Measurements from ENCODE around the gene TYRP1.

TYRP1 gene

GRCh38 chr9:12698266-12698665 lies 5.1 kb downstream of the TYRP1 start:
- FAIRE-seq, result no peak
- TF ChIP-seq TAF1 (IDR thresholded peaks at IDR 0.05; ENCODE audit: borderline replicate concordance, low read depth, low read length), result no peak
- no peak for TF ChIP-seq POLR2A (IDR thresholded peaks at IDR 0.05; ENCODE audit: low read depth, low read length)
- DNase-seq (ENCODE audit: insufficient read length), result no peak

GRCh38 chr9:12698986-12699385 lies 5.8 kb downstream of the TYRP1 start:
- DNase-seq (ENCODE audit: insufficient read length) (no peak), FAIRE-seq (no peak)
- no peak for TF ChIP-seq TAF1 (IDR thresholded peaks at IDR 0.05; ENCODE audit: borderline replicate concordance, low read depth, low read length)
- no peak for TF ChIP-seq POLR2A (IDR thresholded peaks at IDR 0.05; ENCODE audit: low read depth, low read length)
- no peak for TF ChIP-seq POLR2AphosphoS5 (IDR thresholded peaks at IDR 0.05; ENCODE audit: low read depth, low read length)

- no peak for TF ChIP-seq POLR2A (IDR thresholded peaks at IDR 0.05; ENCODE audit: low read depth, low read length)
- FAIRE-seq (no peak), DNase-seq (ENCODE audit: insufficient read length) (no peak)
These were observed 6.3 kb downstream of the TYRP1 start for GRCh38 chr9:12699529-12699928.

GRCh38 chr9:12701126-12701525 lies 7.9 kb downstream of the TYRP1 start:
- FAIRE-seq, result no peak

GRCh38 chr9:12702160-12702758 lies 9.1 kb downstream of the TYRP1 start:
- TF ChIP-seq TAF1 (IDR thresholded peaks at IDR 0.05; ENCODE audit: borderline replicate concordance, low read depth, low read length) (no peak), POLR2AphosphoS5 (IDR thresholded peaks at IDR 0.05; ENCODE audit: low read depth, low read length) (no peak), POLR2A (IDR thresholded peaks at IDR 0.05; ENCODE audit: low read depth, low read length) (no peak)
- no peak for DNase-seq (ENCODE audit: insufficient read length)
- FAIRE-seq, result no peak

More at GRCh38 chr9:12701126-12701525, 7.9 kb downstream of the TYRP1 start:
- DNase-seq (ENCODE audit: insufficient read length), result no peak
- TF ChIP-seq TAF1 (IDR thresholded peaks at IDR 0.05; ENCODE audit: borderline replicate concordance, low read depth, low read length) (no peak), POLR2AphosphoS5 (IDR thresholded peaks at IDR 0.05; ENCODE audit: low read depth, low read length) (no peak), POLR2A (IDR thresholded peaks at IDR 0.05; ENCODE audit: low read depth, low read length) (no peak)

- no peak for TF ChIP-seq POLR2A (IDR thresholded peaks at IDR 0.05; ENCODE audit: low read depth, low read length)
- no peak for TF ChIP-seq TAF1 (IDR thresholded peaks at IDR 0.05; ENCODE audit: borderline replicate concordance, low read depth, low read length)
- no peak for TF ChIP-seq POLR2AphosphoS5 (IDR thresholded peaks at IDR 0.05; ENCODE audit: low read depth, low read length)
These were observed 10.8 kb downstream of the TYRP1 start for GRCh38 chr9:12703996-12704395.

GRCh38 chr9:12705738-12706391 lies 12.7 kb downstream of the TYRP1 start:
- FAIRE-seq, result no peak
- TF ChIP-seq TAF1 (IDR thresholded peaks at IDR 0.05; ENCODE audit: borderline replicate concordance, low read depth, low read length), result no peak
- TF ChIP-seq POLR2AphosphoS5 (IDR thresholded peaks at IDR 0.05; ENCODE audit: low read depth, low read length), result no peak
- no peak for TF ChIP-seq POLR2A (IDR thresholded peaks at IDR 0.05; ENCODE audit: low read depth, low read length)
- DNase-seq (ENCODE audit: insufficient read length), result no peak

More at GRCh38 chr9:12703996-12704395, 10.8 kb downstream of the TYRP1 start:
- DNase-seq (ENCODE audit: insufficient read length) (no peak), FAIRE-seq (no peak)

GRCh38 chr9:12708562-12709298 lies 15.5 kb downstream of the TYRP1 start:
- FAIRE-seq (no peak), DNase-seq (ENCODE audit: insufficient read length) (no peak)
- TF ChIP-seq TAF1 (IDR thresholded peaks at IDR 0.05; ENCODE audit: borderline replicate concordance, low read depth, low read length) (no peak), POLR2AphosphoS5 (IDR thresholded peaks at IDR 0.05; ENCODE audit: low read depth, low read length) (no peak), POLR2A (IDR thresholded peaks at IDR 0.05; ENCODE audit: low read depth, low read length) (no peak)

- TF ChIP-seq TAF1 (IDR thresholded peaks at IDR 0.05; ENCODE audit: borderline replicate concordance, low read depth, low read length) (no peak), POLR2A (IDR thresholded peaks at IDR 0.05; ENCODE audit: low read depth, low read length) (no peak), POLR2AphosphoS5 (IDR thresholded peaks at IDR 0.05; ENCODE audit: low read depth, low read length) (no peak)
- no peak for DNase-seq (ENCODE audit: insufficient read length)
- FAIRE-seq, result no peak
These were observed 19.3 kb downstream of the TYRP1 start for GRCh38 chr9:12712532-12712931.

GRCh38 chr9:12715268-12715667 lies 22.1 kb downstream of the TYRP1 start:
- DNase-seq (ENCODE audit: insufficient read length), result no peak
- TF ChIP-seq POLR2AphosphoS5 (IDR thresholded peaks at IDR 0.05; ENCODE audit: low read depth, low read length), result no peak
- TF ChIP-seq POLR2A (IDR thresholded peaks at IDR 0.05; ENCODE audit: low read depth, low read length), result no peak
- no peak for TF ChIP-seq TAF1 (IDR thresholded peaks at IDR 0.05; ENCODE audit: borderline replicate concordance, low read depth, low read length)
- FAIRE-seq, result no peak

GRCh38 chr9:12716823-12717600 lies 23.8 kb downstream of the TYRP1 start:
- TF ChIP-seq POLR2AphosphoS5 (IDR thresholded peaks at IDR 0.05; ENCODE audit: low read depth, low read length) (no peak), POLR2A (IDR thresholded peaks at IDR 0.05; ENCODE audit: low read depth, low read length) (no peak), TAF1 (IDR thresholded peaks at IDR 0.05; ENCODE audit: borderline replicate concordance, low read depth, low read length) (no peak)
- DNase-seq (ENCODE audit: insufficient read length), result no peak
- FAIRE-seq, result no peak
